ENCODE data around the gene SSH2.

The SSH2 gene

GRCh38 chr17:29771546-29771945, 158.5 kb downstream of the SSH2 start:
- DNase-seq = no peak

- no peak for DNase-seq
These were observed 160.8 kb downstream of the SSH2 start for GRCh38 chr17:29769225-29769624.

- DNase-seq = no peak
These were observed 163.2 kb downstream of the SSH2 start for GRCh38 chr17:29766796-29767327.

GRCh38 chr17:29764748-29765147, 165.3 kb downstream of the SSH2 start:
- no peak for DNase-seq

GRCh38 chr17:29764217-29764616, 165.8 kb downstream of the SSH2 start:
- DNase-seq = no peak

GRCh38 chr17:29763273-29763672, 166.8 kb downstream of the SSH2 start:
- DNase-seq = no peak

GRCh38 chr17:29761040-29761761, 168.8 kb downstream of the SSH2 start:
- peak; percentile 82 for DNase-seq

- no peak for DNase-seq
These were observed 169.6 kb downstream of the SSH2 start for GRCh38 chr17:29760279-29761039.

GRCh38 chr17:29758255-29758654, 171.8 kb downstream of the SSH2 start:
- DNase-seq = no peak

- no peak for DNase-seq
These were observed 172.2 kb downstream of the SSH2 start for GRCh38 chr17:29757788-29758187.

- DNase-seq = no peak
These were observed 176.1 kb downstream of the SSH2 start for GRCh38 chr17:29753845-29754439.

- DNase-seq = no peak
These were observed 180.8 kb downstream of the SSH2 start for GRCh38 chr17:29749045-29749825.

- no peak for DNase-seq
These were observed 181.6 kb downstream of the SSH2 start for GRCh38 chr17:29748400-29748799.

- no peak for DNase-seq
These were observed 182.4 kb downstream of the SSH2 start for GRCh38 chr17:29747660-29748059.

GRCh38 chr17:29746669-29747068, 183.4 kb downstream of the SSH2 start:
- no peak for DNase-seq

- DNase-seq = no peak
These were observed 185.9 kb downstream of the SSH2 start for GRCh38 chr17:29744121-29744520.

GRCh38 chr17:29742210-29742513, 187.9 kb downstream of the SSH2 start:
- no peak for DNase-seq

- no peak for DNase-seq
These were observed 190.0 kb downstream of the SSH2 start for GRCh38 chr17:29740017-29740416.

- DNase-seq = no peak
These were observed 195.4 kb downstream of the SSH2 start for GRCh38 chr17:29734640-29735039.

GRCh38 chr17:29733166-29733565, 196.9 kb downstream of the SSH2 start:
- DNase-seq = no peak

- peak; percentile 43 for DNase-seq
These were observed 197.4 kb downstream of the SSH2 start for GRCh38 chr17:29732613-29733012.

GRCh38 chr17:29732209-29732608, 197.8 kb downstream of the SSH2 start:
- no peak for DNase-seq

GRCh38 chr17:29731589-29731929, 198.5 kb downstream of the SSH2 start:
- DNase-seq = no peak

Data from T1000 (cell line).